Osteoblast (primary cell): ENCODE results near the gene PYROXD2. TPM values are rescaled to one million over a fixed set of nuclear protein-coding genes. Genes with fewer than 3 reads are reported as not detected.

Source experiments
- DNase-seq: peaks from one replicate; pipeline ENCODE4 v3.0.0; 2011; ENCODE audit warnings: low spot score, mixed read lengths; ENCODE audit not compliant: insufficient read length; ENCODE audit errors: missing footprints
- H2AFZ ChIP-seq: 2 replicates; pipeline ENCODE4 v1.6.0; 2011; ENCODE audit warnings: mild to moderate bottlenecking, low read length
- H3K27ac ChIP-seq: 2 replicates; pipeline ENCODE4 v1.5.1; 2011; ENCODE audit warnings: mild to moderate bottlenecking, low read depth, low read length, moderate library complexity
- H3K27me3 ChIP-seq: 2 replicates; pipeline ENCODE4 v1.6.0; 2012; ENCODE audit warnings: mild to moderate bottlenecking, control low read depth, inconsistent platforms, low read length, moderate library complexity; ENCODE audit not compliant: insufficient read depth
- H3K36me3 ChIP-seq: 2 replicates; pipeline ENCODE4 v1.5.1; 2011; ENCODE audit warnings: mild to moderate bottlenecking, low read length, control low read depth, moderate library complexity; ENCODE audit not compliant: insufficient read depth
- H3K4me1 ChIP-seq: 2 replicates; pipeline ENCODE4 v1.5.1; 2011; ENCODE audit warnings: mild to moderate bottlenecking, low read length, control low read depth, moderate library complexity; ENCODE audit not compliant: insufficient read depth
- H3K4me2 ChIP-seq: 2 replicates; pipeline ENCODE4 v1.6.0; 2011; ENCODE audit warnings: mild to moderate bottlenecking, low read length; ENCODE audit not compliant: insufficient read depth
- H3K4me3 ChIP-seq: fragments of 200-600 bp; sonication (generic); 3 replicates; pipeline ENCODE4 v1.5.1; 2012; ENCODE audit warnings: mild to moderate bottlenecking, low read length, inconsistent platforms; ENCODE audit not compliant: insufficient read depth
- H3K79me2 ChIP-seq: 2 replicates; pipeline ENCODE4 v1.6.0; 2012; ENCODE audit warnings: mild to moderate bottlenecking, low read length, control low read depth, inconsistent platforms; ENCODE audit not compliant: insufficient read depth
- H3K9me3 ChIP-seq: 2 replicates; pipeline ENCODE4 v1.5.1; 2011; ENCODE audit warnings: low read depth, low read length, control low read depth
- H4K20me1 ChIP-seq: 2 replicates; pipeline ENCODE4 v1.6.0; 2012; ENCODE audit warnings: mild to moderate bottlenecking, low read length, control low read depth; ENCODE audit not compliant: insufficient read depth
- total RNA-seq: library from RNA; depleted of rRNA; stranded (reverse); fragments of >200 nt; gene quantifications from 2 replicates; pipeline ENCODE4 v1.2.3, GENCODE V29; 2012
- TF ChIP-seq, protein P1 (sequence below): IDR thresholded peaks from 2 replicates; pipeline ENCODE4 v1.5.1; 2011; ENCODE audit warnings: mild to moderate bottlenecking, low read depth, low read length, moderate library complexity; ENCODE audit errors: extremely low read depth

The PYROXD2 gene
- total RNA-seq, 1 donor: 11.6 TPM

- DNase-seq: no peak
These were observed 43.9 kb downstream of the PYROXD2 start for GRCh38 chr10:98370831-98371820.

DNA sequence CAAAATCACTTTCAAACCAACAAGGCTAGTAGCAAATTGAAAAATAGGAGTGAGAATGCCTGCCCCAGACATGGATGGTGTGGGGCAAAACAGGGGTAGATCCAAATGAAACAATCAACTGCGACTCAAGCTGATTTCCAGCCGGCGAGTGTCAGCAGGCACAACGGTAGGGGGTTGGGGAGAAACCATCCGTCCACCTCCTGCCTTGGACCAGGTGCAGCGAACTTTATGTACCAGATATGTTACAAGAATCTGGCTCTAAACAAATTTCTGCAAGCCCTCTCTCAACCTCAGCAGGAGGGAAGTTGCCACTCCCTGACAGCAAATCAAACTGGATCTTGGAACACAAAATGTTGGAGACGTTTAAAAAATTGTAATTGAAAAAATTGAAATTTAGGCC is 45.2 kb downstream of the PYROXD2 start:
- Histone ChIP-seq H4K20me1 (no peaks in the 10 kb centered on the region), H3K9me3 (no peaks in the 10 kb centered on the region), H2AFZ (no peak overlapping the region), H3K4me3 (no peak overlapping the region), H3K4me1 (peaks cover 11% of the 10 kb centered on the region), H3K27me3 (no peaks in the 10 kb centered on the region), H3K36me3 (no peaks in the 10 kb centered on the region), H3K4me2 (no peak overlapping the region), H3K79me2 (no peaks in the 10 kb centered on the region), H3K27ac (no peak overlapping the region)
- TF ChIP-seq, protein P1, sequence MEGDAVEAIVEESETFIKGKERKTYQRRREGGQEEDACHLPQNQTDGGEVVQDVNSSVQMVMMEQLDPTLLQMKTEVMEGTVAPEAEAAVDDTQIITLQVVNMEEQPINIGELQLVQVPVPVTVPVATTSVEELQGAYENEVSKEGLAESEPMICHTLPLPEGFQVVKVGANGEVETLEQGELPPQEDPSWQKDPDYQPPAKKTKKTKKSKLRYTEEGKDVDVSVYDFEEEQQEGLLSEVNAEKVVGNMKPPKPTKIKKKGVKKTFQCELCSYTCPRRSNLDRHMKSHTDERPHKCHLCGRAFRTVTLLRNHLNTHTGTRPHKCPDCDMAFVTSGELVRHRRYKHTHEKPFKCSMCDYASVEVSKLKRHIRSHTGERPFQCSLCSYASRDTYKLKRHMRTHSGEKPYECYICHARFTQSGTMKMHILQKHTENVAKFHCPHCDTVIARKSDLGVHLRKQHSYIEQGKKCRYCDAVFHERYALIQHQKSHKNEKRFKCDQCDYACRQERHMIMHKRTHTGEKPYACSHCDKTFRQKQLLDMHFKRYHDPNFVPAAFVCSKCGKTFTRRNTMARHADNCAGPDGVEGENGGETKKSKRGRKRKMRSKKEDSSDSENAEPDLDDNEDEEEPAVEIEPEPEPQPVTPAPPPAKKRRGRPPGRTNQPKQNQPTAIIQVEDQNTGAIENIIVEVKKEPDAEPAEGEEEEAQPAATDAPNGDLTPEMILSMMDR: no peak
- no peak for DNase-seq

More at GRCh38 chr10:98370831-98371820, 43.9 kb downstream of the PYROXD2 start:
- TF ChIP-seq, protein P1: no peak
- H2AFZ ChIP-seq: no peak overlapping the region
- no peaks in the 10 kb centered on the region for H3K9me3 ChIP-seq
- no peaks in the 10 kb centered on the region for H3K79me2 ChIP-seq
- no peak overlapping the region for H3K4me3 ChIP-seq
- no peaks in the 10 kb centered on the region for H4K20me1 ChIP-seq
- no peaks in the 10 kb centered on the region for H3K36me3 ChIP-seq
- peaks cover 15% of the 10 kb centered on the region for H3K4me1 ChIP-seq
- H3K27ac ChIP-seq: no peak overlapping the region
- H3K4me2 ChIP-seq: no peak overlapping the region
- H3K27me3 ChIP-seq: no peaks in the 10 kb centered on the region

DNA sequence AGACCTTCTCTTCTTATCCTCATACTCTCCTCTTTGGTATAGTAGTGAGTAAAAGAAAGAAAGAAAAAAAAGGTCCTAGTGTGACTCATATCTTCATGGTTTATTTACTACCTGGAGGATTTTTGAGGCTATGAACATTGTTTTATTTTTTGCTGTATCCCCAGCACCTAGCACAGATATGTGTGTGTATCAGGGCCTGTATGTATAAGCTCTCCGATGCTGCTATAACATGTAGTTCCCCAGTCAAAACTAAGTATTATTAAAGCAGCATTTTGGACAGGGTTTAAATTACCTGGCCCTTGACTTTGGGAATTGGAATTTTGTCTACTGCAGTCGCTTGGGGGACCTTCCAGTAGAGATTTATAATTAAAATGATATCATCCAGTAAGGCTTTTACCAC is 46.3 kb downstream of the PYROXD2 start:
- Histone ChIP-seq H3K79me2 (no peaks in the 10 kb centered on the region), H2AFZ (no peak overlapping the region), H3K4me2 (no peak overlapping the region), H3K4me1 (no peaks in the 10 kb centered on the region), H4K20me1 (no peaks in the 10 kb centered on the region), H3K9me3 (no peaks in the 10 kb centered on the region), H3K36me3 (no peaks in the 10 kb centered on the region), H3K27me3 (no peaks in the 10 kb centered on the region), H3K27ac (no peak overlapping the region), H3K4me3 (no peak overlapping the region)
- TF ChIP-seq, protein P1: no peak
- DNase-seq: no peak
